ENCODE measurements around the gene TMEM81. TPM values are rescaled to one million over a fixed set of nuclear protein-coding genes. Genes with fewer than 3 reads are reported as not detected.

The TMEM81 gene
- total RNA-seq, 5 donors from 2014 or later (not counting 1 experiment from before 2014, with no cell fraction given): 2.7 to 7.1 (median 5.0) TPM

DNA sequence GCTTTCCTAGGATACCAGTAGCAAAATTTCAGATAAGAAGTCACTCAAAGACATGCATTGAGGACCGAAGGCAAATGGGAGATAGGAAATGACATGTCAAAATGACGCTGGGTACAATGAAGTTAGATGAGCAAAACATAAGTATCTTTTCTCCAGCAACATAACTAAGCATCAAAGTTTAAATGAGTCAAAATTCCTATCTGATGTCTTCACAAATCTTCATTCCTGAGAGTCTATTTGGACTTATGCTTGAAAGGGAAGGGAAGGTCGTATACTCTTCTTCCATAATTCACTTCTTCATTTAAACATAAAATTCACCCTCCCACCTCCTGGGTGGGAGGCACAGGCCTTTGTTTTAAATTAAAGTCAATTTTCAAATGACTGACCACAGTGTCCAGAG is 4.1 kb upstream of the TMEM81 start:
- WGBS (ENCODE audit: insufficient coverage): no CpG with 5 or more reads among the region's 3 CpGs
- no peak for DNase-seq
- Mint-ChIP-seq H3K4me1 (peaks cover 0 to 5% (median 0%) of the 10 kb centered on the region in 3 donors), H3K4me3 (no peak overlapping the region), H3K36me3 (peaks cover 56% of the 10 kb centered on the region), H3K27ac (no peak overlapping the region), H3K27me3 (no peaks in the 10 kb centered on the region), H3K9me3 (no peaks in the 10 kb centered on the region)
- Histone ChIP-seq H3K4me3 (ENCODE audit: control insufficient read depth in 1 of 2, extremely low read depth in 1 of 2, low read length in 1 of 2) (no peak overlapping the region), H3K4me1 (ENCODE audit: control insufficient read depth in 1 of 2, extremely low read depth in 1 of 2, insufficient read depth in 2 of 2, low read length in 2 of 2) (no peaks in the 10 kb centered on the region), H3K9me3 (no peaks in the 10 kb centered on the region), H3K27me3 (replicated peaks in 1 of 2; ENCODE audit: control insufficient read depth in 2 of 2, extremely low read depth in 1 of 2, insufficient read depth in 2 of 2, low read length in 1 of 2) (no peaks in the 10 kb centered on the region), H3K36me3 (ENCODE audit: control insufficient read depth in 2 of 2, extremely low read depth in 1 of 2, insufficient read depth in 1 of 2, low read length in 1 of 2) (peaks cover 8 to 74% of the 10 kb centered on the region in 2 donors), H3K27ac (ENCODE audit: low read length) (no peak overlapping the region)
- no peak for ATAC-seq (replicated peaks in 1 of 4)
- ChIA-PET POLR2A (interaction anchor here in 1 of 2 donors (0.7 kb wide), 1 partner anchor 505 kb away, joined by 6 read pairs; no protein-coding TSS in a partner anchor), CTCF (interaction anchor here in 1 of 2 donors (0.7 kb wide), 1 partner anchor 53 kb away, joined by 3 read pairs; no protein-coding TSS in a partner anchor)

DNA sequence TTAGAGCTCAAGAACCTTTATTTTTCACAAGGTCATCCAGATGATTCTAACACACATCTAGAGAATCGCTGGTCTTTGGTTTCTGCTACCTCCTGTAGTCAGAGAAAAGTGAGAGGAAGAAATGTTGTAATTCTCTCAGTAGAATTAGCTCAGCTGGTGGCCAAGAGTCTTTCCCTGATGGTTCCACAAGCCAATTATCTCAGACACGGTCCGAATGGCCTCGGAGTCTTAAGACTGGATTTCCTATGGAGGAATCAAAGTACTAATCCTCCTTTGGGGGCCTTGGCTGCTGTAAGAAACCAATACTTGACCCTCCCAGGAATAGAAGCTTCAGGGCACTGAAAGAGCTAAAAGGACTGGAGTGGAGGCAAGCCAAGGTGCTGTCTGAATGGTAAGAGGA is 1.8 kb downstream of the TMEM81 start:
- H3K4me1 Mint-ChIP-seq: no peaks in the 10 kb centered on the region
- H3K27me3 Mint-ChIP-seq: no peaks in the 10 kb centered on the region
- 100% methylated on average over 3 of the region's 4 CpGs for WGBS (ENCODE audit: insufficient coverage)
- no peak overlapping the region for H3K4me3 ChIP-seq (ENCODE audit: control insufficient read depth in 1 of 2, extremely low read depth in 1 of 2, low read length in 1 of 2)
- H3K27ac ChIP-seq (ENCODE audit: low read length): no peak overlapping the region
- peaks cover 36% of the 10 kb centered on the region for H3K36me3 Mint-ChIP-seq
- DNase-seq (no peak), ATAC-seq (replicated peaks in 1 of 4) (no peak)
- H3K36me3 ChIP-seq (ENCODE audit: control insufficient read depth in 2 of 2, extremely low read depth in 1 of 2, insufficient read depth in 1 of 2, low read length in 1 of 2): peaks cover 0 to 24% of the 10 kb centered on the region in 2 donors
- no peaks in the 10 kb centered on the region for H3K9me3 ChIP-seq
- no peaks in the 10 kb centered on the region for H3K4me1 ChIP-seq (ENCODE audit: control insufficient read depth in 1 of 2, extremely low read depth in 1 of 2, insufficient read depth in 2 of 2, low read length in 2 of 2)
- H3K9me3 Mint-ChIP-seq: no peaks in the 10 kb centered on the region
- H3K27me3 ChIP-seq (replicated peaks in 1 of 2; ENCODE audit: control insufficient read depth in 2 of 2, extremely low read depth in 1 of 2, insufficient read depth in 2 of 2, low read length in 1 of 2): no peaks in the 10 kb centered on the region
- POLR2A ChIA-PET: no interaction called here
- H3K27ac Mint-ChIP-seq: no peak overlapping the region
- CTCF ChIA-PET: no interaction called here
- no peak overlapping the region for H3K4me3 Mint-ChIP-seq

DNA sequence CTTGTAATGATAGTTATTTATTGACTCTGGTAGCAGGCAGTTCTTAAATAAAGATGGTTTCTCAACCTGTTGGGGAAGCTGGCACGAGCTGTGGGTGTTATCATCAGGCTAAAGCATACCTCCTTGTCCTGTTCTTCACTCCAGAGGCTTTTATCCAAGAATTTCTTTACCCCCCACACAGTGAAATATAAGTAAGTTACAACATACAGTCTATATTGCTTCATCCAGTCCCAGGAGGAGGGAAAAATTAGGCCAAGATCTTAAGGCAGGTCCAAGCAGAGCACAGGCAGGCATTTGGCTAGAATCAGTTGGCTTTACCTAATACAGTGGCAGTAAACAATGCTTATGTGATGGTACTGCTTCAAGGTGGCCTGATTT is 6.3 kb downstream of the TMEM81 start:
- Mint-ChIP-seq H3K36me3 (peaks cover 10% of the 10 kb centered on the region), H3K27me3 (no peaks in the 10 kb centered on the region), H3K4me1 (no peaks in the 10 kb centered on the region), H3K4me3 (no peak overlapping the region), H3K9me3 (no peaks in the 10 kb centered on the region), H3K27ac (no peak overlapping the region)
- ATAC-seq (replicated peaks in 1 of 4) (no peak), DNase-seq (no peak)
- Histone ChIP-seq H3K27me3 (replicated peaks in 1 of 2; ENCODE audit: control insufficient read depth in 2 of 2, extremely low read depth in 1 of 2, insufficient read depth in 2 of 2, low read length in 1 of 2) (no peaks in the 10 kb centered on the region), H3K27ac (ENCODE audit: low read length) (no peak overlapping the region), H3K36me3 (ENCODE audit: control insufficient read depth in 2 of 2, extremely low read depth in 1 of 2, insufficient read depth in 1 of 2, low read length in 1 of 2) (no peaks in the 10 kb centered on the region), H3K4me1 (ENCODE audit: control insufficient read depth in 1 of 2, extremely low read depth in 1 of 2, insufficient read depth in 2 of 2, low read length in 2 of 2) (no peaks in the 10 kb centered on the region), H3K4me3 (ENCODE audit: control insufficient read depth in 1 of 2, extremely low read depth in 1 of 2, low read length in 1 of 2) (no peak overlapping the region), H3K9me3 (no peaks in the 10 kb centered on the region)
- CTCF ChIA-PET: no interaction called here
- POLR2A ChIA-PET: no interaction called here
- WGBS (ENCODE audit: insufficient coverage): no CpG with 5 or more reads among the region's 1 CpG

GRCh38 chr1:205077158-205077933 is 6.9 kb downstream of the TMEM81 start:
- DNase-seq (no peak), ATAC-seq (replicated peaks in 1 of 4) (no peak)
- no peak overlapping the region for H3K4me3 Mint-ChIP-seq
- Histone ChIP-seq H3K4me1 (ENCODE audit: control insufficient read depth in 1 of 2, extremely low read depth in 1 of 2, insufficient read depth in 2 of 2, low read length in 2 of 2) (no peaks in the 10 kb centered on the region), H3K36me3 (ENCODE audit: control insufficient read depth in 2 of 2, extremely low read depth in 1 of 2, insufficient read depth in 1 of 2, low read length in 1 of 2) (no peaks in the 10 kb centered on the region), H3K4me3 (ENCODE audit: control insufficient read depth in 1 of 2, extremely low read depth in 1 of 2, low read length in 1 of 2) (no peak overlapping the region), H3K27ac (ENCODE audit: low read length) (no peak overlapping the region), H3K27me3 (replicated peaks in 1 of 2; ENCODE audit: control insufficient read depth in 2 of 2, extremely low read depth in 1 of 2, insufficient read depth in 2 of 2, low read length in 1 of 2) (no peaks in the 10 kb centered on the region), H3K9me3 (no peaks in the 10 kb centered on the region)
- peaks cover 4% of the 10 kb centered on the region for H3K36me3 Mint-ChIP-seq
- H3K27ac Mint-ChIP-seq: no peak overlapping the region
- CTCF ChIA-PET: no interaction called here
- POLR2A ChIA-PET: no interaction called here
- no peaks in the 10 kb centered on the region for H3K9me3 Mint-ChIP-seq
- no peaks in the 10 kb centered on the region for H3K27me3 Mint-ChIP-seq
- no peaks in the 10 kb centered on the region for H3K4me1 Mint-ChIP-seq
- 95% methylated on average over 5 of the region's 7 CpGs for WGBS (ENCODE audit: insufficient coverage)

- Mint-ChIP-seq H3K4me1 (no peaks in the 10 kb centered on the region), H3K27me3 (no peaks in the 10 kb centered on the region), H3K27ac (no peak overlapping the region), H3K4me3 (no peak overlapping the region), H3K36me3 (peaks cover 3% of the 10 kb centered on the region), H3K9me3 (no peaks in the 10 kb centered on the region)
- 100% methylated on average over 1 of the region's 4 CpGs for WGBS (ENCODE audit: insufficient coverage)
- H3K4me3 ChIP-seq (ENCODE audit: control insufficient read depth in 1 of 2, extremely low read depth in 1 of 2, low read length in 1 of 2): no peak overlapping the region
- H3K36me3 ChIP-seq (ENCODE audit: control insufficient read depth in 2 of 2, extremely low read depth in 1 of 2, insufficient read depth in 1 of 2, low read length in 1 of 2): no peaks in the 10 kb centered on the region
- H3K4me1 ChIP-seq (ENCODE audit: control insufficient read depth in 1 of 2, extremely low read depth in 1 of 2, insufficient read depth in 2 of 2, low read length in 2 of 2): no peaks in the 10 kb centered on the region
- ChIA-PET POLR2A (no interaction called here), CTCF (interaction anchor here in 1 of 2 donors (1.0 kb wide), 1 partner anchor 14 kb away, joined by 3 read pairs; no protein-coding TSS in a partner anchor)
- DNase-seq (no peak), ATAC-seq (replicated peaks in 1 of 4) (no peak)
- no peaks in the 10 kb centered on the region for H3K9me3 ChIP-seq
- no peak overlapping the region for H3K27ac ChIP-seq (ENCODE audit: low read length)
- H3K27me3 ChIP-seq (replicated peaks in 1 of 2; ENCODE audit: control insufficient read depth in 2 of 2, extremely low read depth in 1 of 2, insufficient read depth in 2 of 2, low read length in 1 of 2): no peaks in the 10 kb centered on the region
Measured at GRCh38 chr1:205076245-205076761, 8.0 kb downstream of the TMEM81 start.

GRCh38 chr1:205075642-205076155 is 8.6 kb downstream of the TMEM81 start:
- 49% methylated on average over 2 of the region's 7 CpGs for WGBS (ENCODE audit: insufficient coverage)
- no peaks in the 10 kb centered on the region for H3K27me3 ChIP-seq (replicated peaks in 1 of 2; ENCODE audit: control insufficient read depth in 2 of 2, extremely low read depth in 1 of 2, insufficient read depth in 2 of 2, low read length in 1 of 2)
- Mint-ChIP-seq H3K4me1 (no peaks in the 10 kb centered on the region), H3K36me3 (no peaks in the 10 kb centered on the region), H3K27me3 (no peaks in the 10 kb centered on the region), H3K27ac (no peak overlapping the region), H3K9me3 (no peaks in the 10 kb centered on the region), H3K4me3 (no peak overlapping the region)
- ATAC-seq (replicated peaks in 1 of 4): no peak
- no peak overlapping the region for H3K4me3 ChIP-seq (ENCODE audit: control insufficient read depth in 1 of 2, extremely low read depth in 1 of 2, low read length in 1 of 2)
- H3K4me1 ChIP-seq (ENCODE audit: control insufficient read depth in 1 of 2, extremely low read depth in 1 of 2, insufficient read depth in 2 of 2, low read length in 2 of 2): no peaks in the 10 kb centered on the region
- no peaks in the 10 kb centered on the region for H3K36me3 ChIP-seq (ENCODE audit: control insufficient read depth in 2 of 2, extremely low read depth in 1 of 2, insufficient read depth in 1 of 2, low read length in 1 of 2)
- DNase-seq: no peak
- POLR2A ChIA-PET: interaction anchor here in 1 of 2 donors (0.6 kb wide), 1 partner anchor 20 kb away, joined by 3 read pairs; no protein-coding TSS in a partner anchor
- CTCF ChIA-PET: interaction anchor here (0.6 to 1.0 kb wide), 3 partner anchors 12 to 1343 kb away, joined by 3 read pairs; no protein-coding TSS in a partner anchor
- H3K9me3 ChIP-seq: no peaks in the 10 kb centered on the region
- H3K27ac ChIP-seq (ENCODE audit: low read length): no peak overlapping the region
